Transverse colon (tissue), 4 donors: ENCODE results near the gene TICAM2.

Source experiments
- CTCF ChIP-seq, 5 experiments: fragments of 200-600 bp in 3 of 5; fragments of 450-650 bp in 2 of 5; sonication (generic) in 3 of 5; IDR thresholded peaks; 1 replicate in 2 of 5; 2 replicates in 3 of 5; pipeline ENCODE4 v1.5.1; 2016 to 2017; ENCODE audit warnings: antibody characterized with exemption in 5 of 5, inconsistent platforms in 3 of 5, mild to moderate bottlenecking in 2 of 5, moderate library complexity in 1 of 5
- POLR2A ChIP-seq: fragments of 450-650 bp; IDR thresholded peaks from one replicate; pipeline ENCODE4 v1.6.1; 2016; ENCODE audit warnings: antibody characterized with exemption, mild to moderate bottlenecking, moderate library complexity
- POLR2AphosphoS5 ChIP-seq, 3 donors: sonication (generic); formaldehyde crosslinking; IDR thresholded peaks; one replicate each; pipeline ENCODE4 v1.6.1; 2016; ENCODE audit warnings: antibody characterized with exemption in 3 of 3

DNA sequence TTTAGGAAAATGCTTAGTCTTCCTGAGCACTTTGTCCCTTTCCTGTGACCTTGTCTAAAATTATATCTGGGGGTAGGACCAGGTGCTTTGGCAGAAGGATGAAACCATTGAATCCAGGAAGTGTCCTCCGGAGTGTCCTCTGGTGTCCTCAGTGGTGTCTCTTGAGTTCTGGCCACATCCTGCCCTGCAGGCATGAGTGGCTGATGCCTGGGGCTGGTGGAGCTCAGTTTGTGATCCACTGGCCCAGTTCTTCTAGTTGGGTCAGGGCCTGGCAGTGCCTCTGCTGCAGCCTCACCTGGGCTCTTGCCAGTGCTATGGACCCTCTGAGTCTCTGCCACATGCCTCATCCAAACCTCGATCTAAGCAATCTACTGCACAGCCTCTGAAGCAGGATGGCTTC, 38.0 kb upstream of the TICAM2 start:
- TF ChIP-seq CTCF (IDR thresholded peaks at IDR 0.05) (no peak), POLR2A (no peak), POLR2AphosphoS5 (IDR thresholded peaks at IDR 0.05) (no peak)
